Esophagus squamous epithelium (tissue), 5 donors: ENCODE results near the gene FGF3. TPM values are rescaled to one million over a fixed set of nuclear protein-coding genes. Genes with fewer than 3 reads are reported as not detected.

Source experiments
- DNase-seq: peaks from one replicate; lab custom pipeline; 2025; lab: John Stamatoyannopoulos, UW
- H3K27ac ChIP-seq, 4 donors: fragments of 200-600 bp; sonication (generic); one replicate each; pipeline ENCODE4 v1.5.1; 2016 to 2019; ENCODE audit warnings: mild to moderate bottlenecking in 1 of 4
- H3K27me3 ChIP-seq, 4 donors: fragments of 200-600 bp; sonication (generic); 1 replicate in 3 of 4; 2 replicates in 1 of 4; pipeline versions ENCODE4 v1.5.1 to v1.6.0; 2017 to 2021; ENCODE audit warnings: antibody characterized with exemption in 1 of 4
- H3K36me3 ChIP-seq, 3 donors: fragments of 200-600 bp; sonication (generic); one replicate each; pipeline ENCODE4 v1.5.1; 2016 to 2019
- H3K4me1 ChIP-seq, 3 donors: fragments of 200-600 bp; sonication (generic); one replicate each; pipeline ENCODE4 v1.5.1; 2017 to 2019
- H3K4me3 ChIP-seq, 4 donors: fragments of 200-600 bp; sonication (generic); 1 replicate in 3 of 4; 2 replicates in 1 of 4; pipeline ENCODE4 v1.5.1; 2016 to 2019; ENCODE audit warnings: mild to moderate bottlenecking in 2 of 4, moderate library complexity in 1 of 4
- H3K9me3 ChIP-seq, 3 donors: fragments of 200-600 bp; sonication (generic); one replicate each; pipeline ENCODE4 v1.5.1; 2016 to 2019
- POLR2A ChIP-seq, 4 donors: fragments of 450-650 bp; IDR thresholded peaks; one replicate each; pipeline ENCODE4 v1.6.1; 2017; ENCODE audit warnings: antibody characterized with exemption in 4 of 4, mild to moderate bottlenecking in 4 of 4, moderate library complexity in 3 of 4
- WGBS, 2 donors: methylation state at CpG; one replicate each; pipeline ENCODE4 v1.1.5; 2018; 5-methylcytosine and 5-hydroxymethylcytosine counted together
- intact Hi-C: fragments of 100-400 bp; cut with DNase I; formaldehyde crosslinking; loops from one replicate; pipeline ENCODE4 v1.15.0; 2022
- total RNA-seq, 4 donors: library from RNA; depleted of rRNA; stranded (reverse); fragments of >200 nt; gene quantifications; one replicate each; pipeline ENCODE4 v1.1.0, GENCODE V29; 2016
- TF ChIP-seq, protein P1 (sequence below), 6 experiments: fragments of 450-650 bp in 4 of 6; fragments of 200-600 bp in 2 of 6; sonication (generic) in 2 of 6; IDR thresholded peaks; one replicate each; pipeline ENCODE4 v1.5.1; 2016 to 2019; ENCODE audit warnings: antibody characterized with exemption in 6 of 6, mild to moderate bottlenecking in 4 of 6, moderate library complexity in 4 of 6
- donor health status: DM: yes; HTN: yes; CAD: no.

FGF3 gene
- total RNA-seq, 4 donors from 2014 or later, result not detected

DNA sequence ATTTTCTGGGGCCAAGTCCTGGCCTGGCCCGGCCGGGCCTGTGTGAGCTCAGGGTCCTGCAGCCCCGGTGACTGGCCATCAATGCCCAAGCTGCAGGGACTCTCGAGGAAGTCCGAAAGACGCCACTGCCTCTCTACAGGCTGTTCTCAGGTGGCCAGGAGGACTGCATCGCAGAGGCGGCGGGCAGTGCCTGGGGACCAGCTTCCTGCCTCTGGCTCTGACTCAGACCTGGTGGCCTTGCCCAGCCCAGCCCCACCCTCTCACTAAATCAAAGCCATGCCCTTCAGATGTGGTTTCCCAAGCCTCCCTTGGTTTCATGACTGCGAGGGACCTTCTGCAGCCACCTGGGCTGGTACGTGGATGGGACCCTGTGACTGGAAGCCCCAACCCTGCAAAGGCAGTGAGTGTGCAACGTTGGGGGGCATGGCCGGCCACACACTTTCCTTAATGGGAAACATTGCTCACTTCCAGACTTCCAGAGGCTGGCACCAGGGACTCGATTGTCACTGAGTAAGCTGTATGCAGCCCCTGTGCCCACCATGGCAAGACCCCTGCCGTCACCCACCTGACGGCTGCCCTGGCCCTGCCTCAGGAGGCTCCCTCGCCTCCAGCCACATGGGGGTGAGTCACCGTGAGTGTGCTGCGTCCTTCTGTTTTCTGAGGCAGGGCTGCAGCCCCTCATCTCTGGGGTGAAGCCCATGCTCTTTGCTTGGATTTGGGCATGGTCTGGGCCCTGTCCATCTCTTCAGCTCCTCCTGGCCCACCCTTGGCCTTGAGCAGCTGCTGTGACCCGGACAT is 6.0 kb upstream of the FGF3 start:
- no peak for DNase-seq
- no peak overlapping the region for H3K4me3 ChIP-seq
- 42 to 61% methylated on average over 4 of the region's 20 CpGs for WGBS, 2 donors
- H3K9me3 ChIP-seq, result peaks cover 0 to 5% (median 0%) of the 10 kb centered on the region in 3 donors
- TF ChIP-seq, protein P1, sequence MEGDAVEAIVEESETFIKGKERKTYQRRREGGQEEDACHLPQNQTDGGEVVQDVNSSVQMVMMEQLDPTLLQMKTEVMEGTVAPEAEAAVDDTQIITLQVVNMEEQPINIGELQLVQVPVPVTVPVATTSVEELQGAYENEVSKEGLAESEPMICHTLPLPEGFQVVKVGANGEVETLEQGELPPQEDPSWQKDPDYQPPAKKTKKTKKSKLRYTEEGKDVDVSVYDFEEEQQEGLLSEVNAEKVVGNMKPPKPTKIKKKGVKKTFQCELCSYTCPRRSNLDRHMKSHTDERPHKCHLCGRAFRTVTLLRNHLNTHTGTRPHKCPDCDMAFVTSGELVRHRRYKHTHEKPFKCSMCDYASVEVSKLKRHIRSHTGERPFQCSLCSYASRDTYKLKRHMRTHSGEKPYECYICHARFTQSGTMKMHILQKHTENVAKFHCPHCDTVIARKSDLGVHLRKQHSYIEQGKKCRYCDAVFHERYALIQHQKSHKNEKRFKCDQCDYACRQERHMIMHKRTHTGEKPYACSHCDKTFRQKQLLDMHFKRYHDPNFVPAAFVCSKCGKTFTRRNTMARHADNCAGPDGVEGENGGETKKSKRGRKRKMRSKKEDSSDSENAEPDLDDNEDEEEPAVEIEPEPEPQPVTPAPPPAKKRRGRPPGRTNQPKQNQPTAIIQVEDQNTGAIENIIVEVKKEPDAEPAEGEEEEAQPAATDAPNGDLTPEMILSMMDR (IDR thresholded peaks at IDR 0.05), result no peak
- no peak for TF ChIP-seq POLR2A (IDR thresholded peaks at IDR 0.05)
- H3K4me1 ChIP-seq, result no peaks in the 10 kb centered on the region
- peaks cover 0 to 82% (median 3%) of the 10 kb centered on the region in 4 donors for H3K27me3 ChIP-seq
- no peak overlapping the region for H3K27ac ChIP-seq
- no peaks in the 10 kb centered on the region for H3K36me3 ChIP-seq
- intact Hi-C loops, result no loop called here

DNA sequence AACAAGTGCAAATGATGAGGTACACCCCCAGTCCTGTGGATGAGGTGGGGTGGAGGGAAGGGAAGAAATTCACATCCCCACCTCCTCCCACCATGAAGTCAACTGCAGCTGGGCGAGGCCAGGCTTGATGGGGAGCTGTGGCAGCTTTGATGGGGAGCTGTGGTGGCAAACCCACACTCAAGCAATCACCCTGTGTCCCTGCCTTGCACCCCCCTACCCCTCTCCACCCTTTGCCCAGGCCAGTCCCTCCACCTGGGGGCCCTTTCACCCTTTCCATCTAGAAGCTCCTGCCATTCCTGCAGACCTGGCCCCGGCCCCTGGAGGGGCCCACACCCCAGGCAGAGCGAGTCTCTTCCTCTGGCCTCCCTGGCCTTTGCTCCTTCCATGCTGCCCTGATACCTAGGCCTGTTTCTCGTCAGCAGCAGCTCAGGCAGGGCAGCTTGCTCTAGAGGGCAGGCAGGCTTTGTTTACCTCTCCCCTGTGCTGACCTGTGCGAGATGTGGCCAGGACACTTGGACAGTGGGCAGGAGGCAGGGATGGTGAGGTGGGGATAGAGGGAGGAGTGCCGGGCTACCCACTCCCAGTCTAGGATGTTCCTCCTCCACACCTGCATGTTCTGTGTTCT is 4.5 kb upstream of the FGF3 start:
- WGBS, 2 donors, result 55 to 57% methylated on average over 2 of the region's 6 CpGs
- no peak for DNase-seq
- intact Hi-C loops, result no loop called here

DNA sequence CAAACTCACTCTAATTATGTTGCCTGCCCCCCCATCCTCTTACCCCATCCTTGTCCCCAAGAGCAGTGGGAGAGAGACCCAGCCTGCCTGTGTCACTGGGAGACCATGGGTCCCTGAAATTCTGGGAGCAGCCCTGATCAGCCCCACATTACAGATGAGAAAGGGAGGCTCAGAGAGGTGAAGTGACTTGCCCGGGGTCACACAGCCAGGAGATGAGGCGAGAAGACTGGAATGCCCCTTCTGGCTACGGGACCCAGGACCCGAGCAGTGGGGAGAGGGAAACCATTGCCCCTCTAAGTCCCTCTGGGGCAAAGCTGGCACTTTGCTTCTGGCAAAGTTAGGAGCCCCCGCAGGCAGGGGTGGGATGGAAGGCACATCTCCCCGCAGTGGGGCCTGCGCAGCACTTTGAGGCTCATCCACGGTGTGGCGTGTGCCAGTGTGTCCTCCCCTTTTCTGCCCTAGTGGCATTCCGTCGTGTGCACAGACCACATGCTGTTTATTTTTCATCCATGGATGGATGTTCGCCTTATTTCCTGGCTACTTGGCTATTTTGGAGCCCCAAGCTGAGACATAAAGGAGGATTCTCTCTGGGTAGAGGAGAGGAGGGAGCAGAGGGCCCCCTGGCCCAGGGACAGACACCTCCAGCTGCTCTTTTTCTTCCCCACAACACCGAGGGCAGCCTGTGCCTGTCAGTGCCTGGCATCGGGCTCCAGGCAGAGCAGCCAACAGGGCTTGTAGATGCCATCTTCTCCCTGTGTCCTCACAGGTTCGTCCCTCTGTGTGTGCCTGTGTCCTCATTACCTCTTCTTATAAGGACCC is 3.7 kb upstream of the FGF3 start:
- Histone ChIP-seq H3K4me3 (no peak overlapping the region), H3K27ac (no peak overlapping the region), H3K9me3 (peaks cover 0 to 5% (median 0%) of the 10 kb centered on the region in 3 donors), H3K36me3 (no peaks in the 10 kb centered on the region), H3K4me1 (peaks cover 0 to 9% (median 2%) of the 10 kb centered on the region in 3 donors), H3K27me3 (peaks cover 5 to 97% (median 15%) of the 10 kb centered on the region in 4 donors)
- no peak for DNase-seq
- intact Hi-C loops, result no loop called here
- 48 to 61% methylated on average over 10 to 14 of the region's 15 CpGs for WGBS, 2 donors
- TF ChIP-seq, protein P1 (IDR thresholded peaks at IDR 0.05), result no peak
- no peak for TF ChIP-seq POLR2A (IDR thresholded peaks at IDR 0.05)

More for the DNA sequence above, 4.5 kb upstream of the FGF3 start:
- Histone ChIP-seq H3K36me3 (no peaks in the 10 kb centered on the region), H3K27me3 (peaks cover 0 to 93% (median 8%) of the 10 kb centered on the region in 4 donors), H3K4me3 (no peak overlapping the region), H3K27ac (no peak overlapping the region), H3K9me3 (peaks cover 0 to 5% (median 0%) of the 10 kb centered on the region in 3 donors), H3K4me1 (peaks cover 0 to under 1% (median 0%) of the 10 kb centered on the region in 3 donors)
- TF ChIP-seq POLR2A (IDR thresholded peaks at IDR 0.05), result no peak
- TF ChIP-seq, protein P1 (IDR thresholded peaks at IDR 0.05), result no peak

GRCh38 chr11:69821511-69822040 is 2.4 kb upstream of the FGF3 start:
- TF ChIP-seq POLR2A (IDR thresholded peaks at IDR 0.05), result no peak
- TF ChIP-seq, protein P1 (IDR thresholded peaks at IDR 0.05), result no peak
- Histone ChIP-seq H3K27ac (no peak overlapping the region), H3K4me3 (no peak overlapping the region), H3K27me3 (peaks cover 17 to 100% (median 24%) of the 10 kb centered on the region in 4 donors), H3K9me3 (no peaks in the 10 kb centered on the region), H3K36me3 (no peaks in the 10 kb centered on the region), H3K4me1 (peaks cover 0 to 18% (median 9%) of the 10 kb centered on the region in 3 donors)
- intact Hi-C loops, result no loop called here
- WGBS, 2 donors, result 77 to 89% methylated on average over 5 to 6 of the region's 17 CpGs
- DNase-seq, result no peak
